GM12878 (cell line): ENCODE results near the gene DPF3.

Source experiments
- POLR2A ChIP-seq: IDR thresholded peaks from 2 replicates; pipeline ENCODE4 v1.6.1; 2011; ENCODE audit warnings: low read depth, mild to moderate bottlenecking, low read length
- SIN3A ChIP-seq: IDR thresholded peaks from 2 replicates; pipeline ENCODE4 v1.6.1; 2012; ENCODE audit warnings: low read depth, low read length, improper control_type of control experiment
- SMAD5 ChIP-seq: IDR thresholded peaks from 2 replicates; pipeline ENCODE4 v1.6.1; 2016; ENCODE audit warnings: antibody characterized with exemption, low read depth
- SREBF2 ChIP-seq: IDR thresholded peaks from 2 replicates; pipeline ENCODE4 v1.6.1; 2012; ENCODE audit warnings: mild to moderate bottlenecking, low read length
- TF ChIP-seq, protein P1 (sequence below): fragments of 450-650 bp; IDR thresholded peaks from 2 replicates; pipeline ENCODE4 v1.6.1; 2014; ENCODE audit warnings: mild to moderate bottlenecking
- TF ChIP-seq, protein P2 (sequence below): IDR thresholded peaks from 2 replicates; pipeline ENCODE4 v1.6.1; 2012; ENCODE audit warnings: mild to moderate bottlenecking, low read depth, low read length
- TF ChIP-seq, protein P3 (sequence below): fragments of 450-650 bp; IDR thresholded peaks from 2 replicates; pipeline ENCODE4 v1.6.1; 2017; ENCODE audit warnings: mild to moderate bottlenecking
- TF ChIP-seq, protein P4 (sequence below): fragments of 450-650 bp; IDR thresholded peaks from 2 replicates; pipeline ENCODE4 v1.6.1; 2017; ENCODE audit warnings: low read depth, mild to moderate bottlenecking, moderate library complexity

DNA sequence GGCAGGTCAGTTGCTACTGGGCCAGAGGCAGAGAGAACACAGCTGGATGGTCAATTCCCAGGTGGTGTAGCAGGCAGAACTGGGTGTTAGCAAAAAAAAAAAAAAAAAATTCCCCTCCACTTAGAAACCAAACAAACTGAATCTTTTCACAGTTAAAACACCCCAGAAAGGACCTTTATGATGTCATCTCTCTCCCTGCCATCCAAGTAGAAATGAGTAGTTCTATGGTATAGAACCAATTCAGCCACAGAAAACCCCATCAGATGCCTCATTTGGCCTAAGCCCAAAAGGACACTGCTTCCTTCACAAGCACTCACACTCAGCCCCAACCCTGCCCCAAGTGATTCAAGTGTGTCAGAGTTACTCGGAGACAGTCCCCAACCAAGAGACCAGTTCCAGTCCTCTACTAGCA is 230.8 kb downstream of the DPF3 start:
- TF ChIP-seq POLR2A = no peak
- TF ChIP-seq SIN3A = no peak
- TF ChIP-seq SMAD5 = no peak
- no peak for TF ChIP-seq SREBF2
- TF ChIP-seq, protein P1, sequence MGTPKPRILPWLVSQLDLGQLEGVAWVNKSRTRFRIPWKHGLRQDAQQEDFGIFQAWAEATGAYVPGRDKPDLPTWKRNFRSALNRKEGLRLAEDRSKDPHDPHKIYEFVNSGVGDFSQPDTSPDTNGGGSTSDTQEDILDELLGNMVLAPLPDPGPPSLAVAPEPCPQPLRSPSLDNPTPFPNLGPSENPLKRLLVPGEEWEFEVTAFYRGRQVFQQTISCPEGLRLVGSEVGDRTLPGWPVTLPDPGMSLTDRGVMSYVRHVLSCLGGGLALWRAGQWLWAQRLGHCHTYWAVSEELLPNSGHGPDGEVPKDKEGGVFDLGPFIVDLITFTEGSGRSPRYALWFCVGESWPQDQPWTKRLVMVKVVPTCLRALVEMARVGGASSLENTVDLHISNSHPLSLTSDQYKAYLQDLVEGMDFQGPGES = no peak
- TF ChIP-seq, protein P2, sequence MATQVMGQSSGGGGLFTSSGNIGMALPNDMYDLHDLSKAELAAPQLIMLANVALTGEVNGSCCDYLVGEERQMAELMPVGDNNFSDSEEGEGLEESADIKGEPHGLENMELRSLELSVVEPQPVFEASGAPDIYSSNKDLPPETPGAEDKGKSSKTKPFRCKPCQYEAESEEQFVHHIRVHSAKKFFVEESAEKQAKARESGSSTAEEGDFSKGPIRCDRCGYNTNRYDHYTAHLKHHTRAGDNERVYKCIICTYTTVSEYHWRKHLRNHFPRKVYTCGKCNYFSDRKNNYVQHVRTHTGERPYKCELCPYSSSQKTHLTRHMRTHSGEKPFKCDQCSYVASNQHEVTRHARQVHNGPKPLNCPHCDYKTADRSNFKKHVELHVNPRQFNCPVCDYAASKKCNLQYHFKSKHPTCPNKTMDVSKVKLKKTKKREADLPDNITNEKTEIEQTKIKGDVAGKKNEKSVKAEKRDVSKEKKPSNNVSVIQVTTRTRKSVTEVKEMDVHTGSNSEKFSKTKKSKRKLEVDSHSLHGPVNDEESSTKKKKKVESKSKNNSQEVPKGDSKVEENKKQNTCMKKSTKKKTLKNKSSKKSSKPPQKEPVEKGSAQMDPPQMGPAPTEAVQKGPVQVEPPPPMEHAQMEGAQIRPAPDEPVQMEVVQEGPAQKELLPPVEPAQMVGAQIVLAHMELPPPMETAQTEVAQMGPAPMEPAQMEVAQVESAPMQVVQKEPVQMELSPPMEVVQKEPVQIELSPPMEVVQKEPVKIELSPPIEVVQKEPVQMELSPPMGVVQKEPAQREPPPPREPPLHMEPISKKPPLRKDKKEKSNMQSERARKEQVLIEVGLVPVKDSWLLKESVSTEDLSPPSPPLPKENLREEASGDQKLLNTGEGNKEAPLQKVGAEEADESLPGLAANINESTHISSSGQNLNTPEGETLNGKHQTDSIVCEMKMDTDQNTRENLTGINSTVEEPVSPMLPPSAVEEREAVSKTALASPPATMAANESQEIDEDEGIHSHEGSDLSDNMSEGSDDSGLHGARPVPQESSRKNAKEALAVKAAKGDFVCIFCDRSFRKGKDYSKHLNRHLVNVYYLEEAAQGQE = no peak
- TF ChIP-seq, protein P3, sequence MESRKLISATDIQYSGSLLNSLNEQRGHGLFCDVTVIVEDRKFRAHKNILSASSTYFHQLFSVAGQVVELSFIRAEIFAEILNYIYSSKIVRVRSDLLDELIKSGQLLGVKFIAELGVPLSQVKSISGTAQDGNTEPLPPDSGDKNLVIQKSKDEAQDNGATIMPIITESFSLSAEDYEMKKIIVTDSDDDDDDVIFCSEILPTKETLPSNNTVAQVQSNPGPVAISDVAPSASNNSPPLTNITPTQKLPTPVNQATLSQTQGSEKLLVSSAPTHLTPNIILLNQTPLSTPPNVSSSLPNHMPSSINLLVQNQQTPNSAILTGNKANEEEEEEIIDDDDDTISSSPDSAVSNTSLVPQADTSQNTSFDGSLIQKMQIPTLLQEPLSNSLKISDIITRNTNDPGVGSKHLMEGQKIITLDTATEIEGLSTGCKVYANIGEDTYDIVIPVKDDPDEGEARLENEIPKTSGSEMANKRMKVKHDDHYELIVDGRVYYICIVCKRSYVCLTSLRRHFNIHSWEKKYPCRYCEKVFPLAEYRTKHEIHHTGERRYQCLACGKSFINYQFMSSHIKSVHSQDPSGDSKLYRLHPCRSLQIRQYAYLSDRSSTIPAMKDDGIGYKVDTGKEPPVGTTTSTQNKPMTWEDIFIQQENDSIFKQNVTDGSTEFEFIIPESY = no peak
- TF ChIP-seq, protein P4, sequence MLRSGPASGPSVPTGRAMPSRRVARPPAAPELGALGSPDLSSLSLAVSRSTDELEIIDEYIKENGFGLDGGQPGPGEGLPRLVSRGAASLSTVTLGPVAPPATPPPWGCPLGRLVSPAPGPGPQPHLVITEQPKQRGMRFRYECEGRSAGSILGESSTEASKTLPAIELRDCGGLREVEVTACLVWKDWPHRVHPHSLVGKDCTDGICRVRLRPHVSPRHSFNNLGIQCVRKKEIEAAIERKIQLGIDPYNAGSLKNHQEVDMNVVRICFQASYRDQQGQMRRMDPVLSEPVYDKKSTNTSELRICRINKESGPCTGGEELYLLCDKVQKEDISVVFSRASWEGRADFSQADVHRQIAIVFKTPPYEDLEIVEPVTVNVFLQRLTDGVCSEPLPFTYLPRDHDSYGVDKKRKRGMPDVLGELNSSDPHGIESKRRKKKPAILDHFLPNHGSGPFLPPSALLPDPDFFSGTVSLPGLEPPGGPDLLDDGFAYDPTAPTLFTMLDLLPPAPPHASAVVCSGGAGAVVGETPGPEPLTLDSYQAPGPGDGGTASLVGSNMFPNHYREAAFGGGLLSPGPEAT = 0 out of 2 replicates have a peak, but pooled peaks have one; percentile 23
